IgD-negative memory B cell (primary cell): Measurements from ENCODE around the gene MOGAT1. TPM values are rescaled to one million over a fixed set of nuclear protein-coding genes. Genes with fewer than 3 reads are reported as not detected.

Experiments
- H3K27ac Mint-ChIP-seq, 3 donors: one replicate each; pipeline ENCODE4 v1.8.0; 2020 to 2022; ENCODE audit warnings: mild to moderate bottlenecking in 3 of 3, mixed read lengths in 3 of 3, moderate library complexity in 1 of 3
- H3K27me3 Mint-ChIP-seq: one replicate; pipeline ENCODE4 v1.8.0; 2021; ENCODE audit warnings: mixed read lengths
- H3K36me3 Mint-ChIP-seq: one replicate; pipeline ENCODE4 v1.8.0; 2020; ENCODE audit warnings: mild to moderate bottlenecking, mixed read lengths
- H3K4me1 Mint-ChIP-seq, 3 donors: one replicate each; pipeline ENCODE4 v1.8.0; 2020 to 2022; ENCODE audit warnings: mixed read lengths in 3 of 3, mild to moderate bottlenecking in 1 of 3
- H3K4me3 Mint-ChIP-seq, 4 donors: one replicate each; pipeline ENCODE4 v1.8.0; 2020 to 2022; ENCODE audit warnings: mild to moderate bottlenecking in 4 of 4, mixed read lengths in 4 of 4, moderate library complexity in 3 of 4
- H3K9me3 Mint-ChIP-seq, 3 donors: one replicate each; pipeline ENCODE4 v1.8.0; 2020 to 2021; ENCODE audit warnings: mixed read lengths in 3 of 3, mild to moderate bottlenecking in 1 of 3
- polyA plus RNA-seq: library from polyadenylated mRNA; unstranded; fragments of 300-500 nt; fragmentation: Illumina TruSeq; gene quantifications from one replicate; pipeline ENCODE4 v1.2.3, GENCODE V29; 2021

MOGAT1 gene
- not detected for polyA plus RNA-seq

DNA sequence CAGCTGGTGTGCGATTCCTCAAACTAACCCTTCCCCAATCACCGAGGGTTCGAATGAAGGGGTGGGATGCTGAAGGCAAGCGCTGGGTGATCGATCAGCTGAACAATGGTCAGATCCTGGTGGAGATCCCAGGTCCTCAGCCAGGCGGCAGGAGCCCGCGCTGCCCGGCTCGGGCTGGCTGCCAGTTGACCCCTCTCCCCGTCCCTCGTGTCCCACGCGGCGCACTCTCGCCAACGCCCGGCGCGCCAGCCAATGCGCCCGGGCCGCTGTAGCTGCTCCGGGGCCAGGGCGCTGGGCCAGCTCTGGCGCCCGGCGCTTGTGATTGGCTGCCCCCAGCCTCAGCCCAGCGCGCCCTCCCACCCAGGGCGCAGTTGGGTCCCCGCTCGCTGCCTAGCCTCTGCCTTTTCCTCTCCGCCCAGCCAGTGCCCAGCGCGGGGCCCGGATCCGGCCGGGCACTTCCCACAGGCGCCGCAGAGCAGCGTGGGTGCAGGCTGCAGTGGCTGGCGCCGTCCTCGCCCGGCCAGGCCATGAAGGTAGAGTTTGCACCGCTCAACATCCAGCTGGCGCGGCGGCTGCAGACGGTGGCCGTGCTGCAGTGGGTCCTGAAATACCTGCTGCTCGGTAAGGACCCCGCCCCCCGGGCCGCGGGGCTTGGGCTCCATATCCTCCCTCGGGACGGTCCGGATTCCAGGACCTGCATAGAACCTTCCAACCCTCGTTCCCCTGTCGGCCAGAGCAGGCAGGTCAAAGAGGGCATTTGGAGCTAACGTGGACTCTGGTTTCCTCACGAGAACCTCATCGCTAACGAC, at the start of gene MOGAT1:
MOGAT1 (plus strand) TSS at position 400 of the 809 bp plus-strand sequence; CDS start at position 528, 128 bp downstream.
- H3K27ac Mint-ChIP-seq, result no peak within 1 kb of the TSS
- no peaks in the 10 kb centered on the region for H3K36me3 Mint-ChIP-seq
- peaks cover 0 to 7% (median 5%) of the 10 kb centered on the region in 3 donors for H3K4me1 Mint-ChIP-seq
- H3K9me3 Mint-ChIP-seq, result no peaks in the 10 kb centered on the region
- peak within 1 kb of the TSS in 3 of 4 donors; percentile 33 to 58 (median 47) for H3K4me3 Mint-ChIP-seq
- peaks cover 40% of the 10 kb centered on the region for H3K27me3 Mint-ChIP-seq

DNA sequence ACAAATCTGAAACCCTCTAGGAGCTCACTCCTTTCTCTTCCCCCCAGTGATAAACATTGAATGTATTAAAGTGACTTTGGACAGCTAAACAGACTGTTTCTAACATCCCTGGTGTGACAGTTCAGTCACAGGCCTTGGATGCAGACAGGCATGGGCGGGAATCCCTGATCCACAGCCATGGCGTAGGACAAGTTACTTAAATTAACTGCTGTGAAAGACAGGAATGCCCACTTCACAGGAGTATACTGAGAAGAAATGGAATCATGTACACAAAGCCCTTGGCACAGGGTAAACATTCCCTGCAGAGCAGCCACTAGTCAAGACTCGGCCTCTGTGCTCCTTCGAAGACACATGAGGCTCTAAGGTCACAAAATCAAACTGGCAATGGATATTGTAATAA, 49.6 kb upstream of the MOGAT1 start:
- no peak overlapping the region for H3K4me3 Mint-ChIP-seq
- no peak overlapping the region for H3K27ac Mint-ChIP-seq
- peaks cover 6% of the 10 kb centered on the region for H3K36me3 Mint-ChIP-seq

DNA sequence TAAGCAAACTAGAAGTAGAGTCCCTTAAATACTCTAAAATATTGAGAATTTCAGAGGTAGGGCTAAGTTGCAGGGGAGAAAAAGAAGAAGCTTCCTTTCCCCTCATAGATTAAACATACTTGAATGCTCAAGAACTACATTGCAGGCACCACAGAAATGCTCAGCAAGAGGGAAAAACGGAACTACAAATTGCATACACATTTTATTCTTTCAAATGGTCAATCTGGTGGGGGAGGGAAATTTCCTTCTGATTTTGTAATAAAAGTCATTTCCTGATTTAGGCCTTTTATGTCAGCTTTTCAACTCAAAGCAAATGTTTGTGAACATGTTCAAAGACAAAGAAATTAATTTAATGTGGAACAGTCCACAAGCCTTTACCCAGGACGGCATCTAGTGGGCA, 48.5 kb upstream of the MOGAT1 start:
- no peak overlapping the region for H3K27ac Mint-ChIP-seq
- H3K9me3 Mint-ChIP-seq, result no peaks in the 10 kb centered on the region
- H3K27me3 Mint-ChIP-seq, result no peaks in the 10 kb centered on the region
- no peak overlapping the region for H3K4me3 Mint-ChIP-seq
- H3K36me3 Mint-ChIP-seq, result peaks cover 10% of the 10 kb centered on the region
- H3K4me1 Mint-ChIP-seq, result no peaks in the 10 kb centered on the region

More for the DNA sequence above, 49.6 kb upstream of the MOGAT1 start:
- Mint-ChIP-seq H3K27me3 (no peaks in the 10 kb centered on the region), H3K4me1 (no peaks in the 10 kb centered on the region), H3K9me3 (no peaks in the 10 kb centered on the region)

GRCh38 chr2:222623756-222624309, 47.6 kb upstream of the MOGAT1 start:
- no peaks in the 10 kb centered on the region for H3K4me1 Mint-ChIP-seq
- H3K4me3 Mint-ChIP-seq, result no peak overlapping the region
- H3K9me3 Mint-ChIP-seq, result no peaks in the 10 kb centered on the region
- no peaks in the 10 kb centered on the region for H3K27me3 Mint-ChIP-seq
- peaks cover 8% of the 10 kb centered on the region for H3K36me3 Mint-ChIP-seq
- H3K27ac Mint-ChIP-seq, result no peak overlapping the region

DNA sequence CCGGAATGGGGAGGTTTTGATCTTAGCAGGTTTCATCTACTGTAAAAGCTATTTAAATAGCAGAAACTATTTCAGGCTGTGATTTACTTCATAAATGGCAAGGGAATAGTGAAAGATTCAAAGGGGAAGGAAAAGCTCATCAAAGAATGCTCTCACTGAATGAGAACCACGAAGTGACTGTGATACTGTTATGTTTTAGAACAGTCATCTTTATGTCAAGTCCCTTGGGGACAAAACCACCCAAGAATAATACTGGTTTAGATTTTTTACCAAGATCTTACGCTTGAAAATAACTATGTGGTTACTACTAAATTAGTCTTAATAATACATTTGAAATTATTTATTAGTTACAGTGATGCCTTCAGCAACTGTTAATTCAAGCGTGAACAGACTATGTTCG, 43.7 kb upstream of the MOGAT1 start:
- H3K9me3 Mint-ChIP-seq, result no peaks in the 10 kb centered on the region
- H3K27me3 Mint-ChIP-seq, result no peaks in the 10 kb centered on the region
- no peak overlapping the region for H3K4me3 Mint-ChIP-seq
- H3K27ac Mint-ChIP-seq, result no peak overlapping the region
- H3K4me1 Mint-ChIP-seq, result no peaks in the 10 kb centered on the region
- peaks cover 8% of the 10 kb centered on the region for H3K36me3 Mint-ChIP-seq

- Mint-ChIP-seq H3K4me1 (peaks cover 0 to 4% (median 0%) of the 10 kb centered on the region in 3 donors), H3K27me3 (no peaks in the 10 kb centered on the region), H3K4me3 (no peak overlapping the region), H3K27ac (no peak overlapping the region), H3K36me3 (peaks cover 7% of the 10 kb centered on the region), H3K9me3 (peaks cover 0 to 2% (median 1%) of the 10 kb centered on the region in 3 donors)
Measured at GRCh38 chr2:222635295-222635694, 36.2 kb upstream of the MOGAT1 start.

DNA sequence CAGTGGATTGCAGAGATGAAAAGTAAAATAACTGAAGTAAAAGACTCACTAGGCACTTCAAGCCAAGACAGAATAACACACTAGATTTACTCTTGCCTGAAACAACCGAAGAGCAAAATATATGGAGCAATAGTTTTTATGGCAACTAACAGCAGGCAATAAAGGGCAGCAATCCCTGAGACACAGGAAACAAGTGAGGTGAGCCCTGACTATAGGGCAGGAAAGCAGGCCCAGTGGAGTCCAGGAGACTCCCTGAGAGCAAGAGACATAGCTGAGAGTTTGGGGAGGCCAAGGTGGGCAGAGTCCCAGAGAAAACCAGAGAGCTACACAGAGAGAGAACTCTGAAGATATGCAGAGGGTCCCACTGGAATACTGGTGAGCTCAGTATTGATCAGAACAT, 34.4 kb upstream of the MOGAT1 start:
- no peak overlapping the region for H3K27ac Mint-ChIP-seq
- H3K27me3 Mint-ChIP-seq, result no peaks in the 10 kb centered on the region
- peaks cover 0 to 2% (median 1%) of the 10 kb centered on the region in 3 donors for H3K9me3 Mint-ChIP-seq
- H3K4me3 Mint-ChIP-seq, result no peak overlapping the region
- peaks cover 0 to 4% (median 0%) of the 10 kb centered on the region in 3 donors for H3K4me1 Mint-ChIP-seq
- peaks cover 9% of the 10 kb centered on the region for H3K36me3 Mint-ChIP-seq

DNA sequence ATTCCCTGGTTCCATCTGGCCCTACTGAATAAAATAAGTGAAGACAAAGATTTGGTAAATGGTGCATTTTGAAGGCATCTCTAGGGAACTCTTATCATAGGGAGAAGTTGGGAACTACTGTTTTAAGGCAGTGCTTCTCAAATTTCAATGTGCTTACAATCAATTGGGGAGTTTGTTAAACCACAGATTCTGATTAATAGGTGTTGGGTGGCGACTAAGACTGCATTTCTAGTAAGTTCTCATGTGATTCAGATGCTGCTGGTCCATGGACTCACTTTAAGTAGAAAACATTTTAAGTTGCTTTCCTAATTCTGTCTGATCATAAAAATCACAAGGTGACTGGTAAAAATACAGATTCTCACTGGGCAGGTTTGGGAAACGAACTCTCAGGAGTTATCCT, 30.1 kb upstream of the MOGAT1 start:
- peaks cover 0 to 4% (median 0%) of the 10 kb centered on the region in 3 donors for H3K4me1 Mint-ChIP-seq
- no peaks in the 10 kb centered on the region for H3K27me3 Mint-ChIP-seq
- H3K36me3 Mint-ChIP-seq, result peaks cover 5% of the 10 kb centered on the region
- H3K4me3 Mint-ChIP-seq, result no peak overlapping the region
- H3K9me3 Mint-ChIP-seq, result peaks cover 0 to 2% (median 1%) of the 10 kb centered on the region in 3 donors
- peak overlapping the region in 1 of 3 donors; percentile 13 for H3K27ac Mint-ChIP-seq

- H3K27ac Mint-ChIP-seq, result no peak overlapping the region
- peaks cover 0 to 3% (median 0%) of the 10 kb centered on the region in 3 donors for H3K4me1 Mint-ChIP-seq
- H3K36me3 Mint-ChIP-seq, result peaks cover 2% of the 10 kb centered on the region
- H3K4me3 Mint-ChIP-seq, result no peak overlapping the region
- no peaks in the 10 kb centered on the region for H3K27me3 Mint-ChIP-seq
- H3K9me3 Mint-ChIP-seq, result no peaks in the 10 kb centered on the region
Measured at GRCh38 chr2:222643134-222643533, 28.3 kb upstream of the MOGAT1 start.

GRCh38 chr2:222646008-222646407, 25.4 kb upstream of the MOGAT1 start:
- Mint-ChIP-seq H3K27me3 (no peaks in the 10 kb centered on the region), H3K36me3 (peaks cover 2% of the 10 kb centered on the region), H3K4me3 (no peak overlapping the region), H3K27ac (no peak overlapping the region), H3K9me3 (no peaks in the 10 kb centered on the region), H3K4me1 (peaks cover 6 to 9% (median 8%) of the 10 kb centered on the region in 3 donors)

DNA sequence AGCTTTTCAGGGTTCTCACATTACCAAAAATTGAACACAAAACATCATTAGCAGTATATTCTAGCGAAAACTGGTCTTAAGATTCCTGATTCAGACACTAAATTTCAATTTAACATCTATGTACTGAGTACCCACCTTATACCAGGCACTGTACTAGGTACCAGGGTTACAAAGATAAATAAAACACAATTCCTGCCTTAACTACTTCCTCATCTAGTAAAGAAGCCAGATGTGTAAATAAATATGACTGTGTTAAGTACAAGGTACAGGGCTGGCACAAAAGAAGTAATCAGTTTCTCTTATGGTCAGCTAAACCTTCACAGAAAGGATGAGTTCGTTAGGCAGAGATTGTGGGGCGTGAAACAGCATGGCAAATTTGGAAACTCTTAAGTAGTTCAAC, 21.7 kb upstream of the MOGAT1 start:
- Mint-ChIP-seq H3K4me1 (peaks cover 20 to 25% (median 21%) of the 10 kb centered on the region in 3 donors), H3K9me3 (no peaks in the 10 kb centered on the region), H3K36me3 (no peaks in the 10 kb centered on the region), H3K27me3 (no peaks in the 10 kb centered on the region), H3K27ac (no peak overlapping the region), H3K4me3 (no peak overlapping the region)

DNA sequence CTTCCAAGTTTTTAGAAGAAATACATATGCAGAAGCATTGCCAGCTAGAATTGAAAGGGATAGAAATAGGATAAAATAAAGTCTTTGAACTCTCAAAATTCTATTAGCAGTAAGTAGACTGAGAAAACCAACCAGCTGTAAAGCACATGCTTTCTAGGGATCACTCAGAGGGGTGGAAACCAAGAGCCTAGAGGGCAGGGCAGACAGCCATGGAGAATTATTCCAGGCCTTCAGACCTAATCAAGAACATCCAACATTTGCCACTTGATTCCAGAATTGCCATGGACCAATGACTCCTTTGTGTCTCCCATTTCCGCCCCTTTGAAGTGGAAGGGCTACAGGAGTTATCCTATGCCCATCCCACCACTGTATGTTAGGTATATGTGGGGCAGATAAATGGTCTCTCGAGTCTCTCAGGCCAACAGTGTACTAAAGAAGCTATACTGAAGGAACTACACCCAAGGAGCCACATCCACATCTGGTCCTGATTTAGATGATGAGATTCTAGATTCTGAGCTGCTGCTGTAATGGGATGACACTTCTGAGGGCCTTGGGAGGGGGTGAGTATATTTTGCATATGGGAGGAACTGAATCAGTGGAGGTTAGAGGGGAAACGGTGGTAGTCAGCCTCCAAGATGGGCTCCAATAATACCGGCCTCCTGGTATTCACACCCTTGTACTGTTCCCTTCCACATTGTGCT, 19.6 kb upstream of the MOGAT1 start:
- Mint-ChIP-seq H3K36me3 (peaks cover 1% of the 10 kb centered on the region), H3K27me3 (no peaks in the 10 kb centered on the region), H3K9me3 (no peaks in the 10 kb centered on the region), H3K4me3 (peak overlapping the region in 1 of 4 donors; percentile 34), H3K4me1 (peaks cover 31 to 38% (median 36%) of the 10 kb centered on the region in 3 donors), H3K27ac (peak overlapping the region in 2 of 3 donors; percentile 10 to 75)

GRCh38 chr2:222652491-222653255, 18.8 kb upstream of the MOGAT1 start:
- H3K9me3 Mint-ChIP-seq, result no peaks in the 10 kb centered on the region
- H3K36me3 Mint-ChIP-seq, result peaks cover 1% of the 10 kb centered on the region
- peak overlapping the region in 3 of 4 donors; percentile 34 to 63 (median 49) for H3K4me3 Mint-ChIP-seq
- H3K4me1 Mint-ChIP-seq, result peaks cover 31 to 39% (median 38%) of the 10 kb centered on the region in 3 donors
- no peaks in the 10 kb centered on the region for H3K27me3 Mint-ChIP-seq
- H3K27ac Mint-ChIP-seq, result peak overlapping the region in 2 of 3 donors; percentile 10 to 75

DNA sequence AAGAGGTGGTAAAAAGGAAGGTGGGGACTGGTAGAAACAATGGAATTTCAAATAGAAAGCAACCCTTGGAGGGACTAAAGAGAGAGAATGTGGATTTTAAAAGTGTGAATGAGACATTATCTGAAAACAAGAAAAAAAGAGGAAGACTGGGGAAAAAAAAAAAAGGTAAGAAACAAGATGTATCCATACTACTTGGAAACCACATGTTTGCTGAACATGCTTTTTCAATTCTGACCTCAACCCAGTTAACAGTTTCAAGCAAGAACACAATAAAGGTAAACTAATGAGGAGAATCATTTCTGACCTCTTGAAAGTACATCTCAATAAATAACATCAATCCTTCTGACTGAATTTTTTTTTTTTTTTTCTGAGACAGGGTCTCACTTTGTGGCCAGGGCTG, 18.2 kb upstream of the MOGAT1 start:
- no peaks in the 10 kb centered on the region for H3K9me3 Mint-ChIP-seq
- H3K4me3 Mint-ChIP-seq, result peak overlapping the region in 3 of 4 donors; percentile 34 to 63 (median 49)
- H3K27ac Mint-ChIP-seq, result peak overlapping the region in 2 of 3 donors; percentile 1 to 53
- peaks cover 31 to 39% (median 38%) of the 10 kb centered on the region in 3 donors for H3K4me1 Mint-ChIP-seq
- peaks cover 1% of the 10 kb centered on the region for H3K36me3 Mint-ChIP-seq
- H3K27me3 Mint-ChIP-seq, result no peaks in the 10 kb centered on the region
